Peyer's patch (tissue), 4 donors: ENCODE data around the gene PDCD1LG2.

Experiments
- POLR2A ChIP-seq, 2 donors: fragments of 450-650 bp; IDR thresholded peaks; one replicate each; pipeline ENCODE4 v1.5.1; 2017; ENCODE audit warnings: antibody characterized with exemption in 2 of 2, mild to moderate bottlenecking in 2 of 2, moderate library complexity in 2 of 2
- TF ChIP-seq, protein P1 (sequence below), 6 experiments: fragments of 450-650 bp in 4 of 6; fragments of 200-600 bp in 2 of 6; sonication (generic) in 1 of 6; IDR thresholded peaks; one replicate each; pipeline ENCODE4 v1.5.1; 2017 to 2019; ENCODE audit warnings: antibody characterized with exemption in 6 of 6, mild to moderate bottlenecking in 3 of 6, moderate library complexity in 1 of 6

DNA sequence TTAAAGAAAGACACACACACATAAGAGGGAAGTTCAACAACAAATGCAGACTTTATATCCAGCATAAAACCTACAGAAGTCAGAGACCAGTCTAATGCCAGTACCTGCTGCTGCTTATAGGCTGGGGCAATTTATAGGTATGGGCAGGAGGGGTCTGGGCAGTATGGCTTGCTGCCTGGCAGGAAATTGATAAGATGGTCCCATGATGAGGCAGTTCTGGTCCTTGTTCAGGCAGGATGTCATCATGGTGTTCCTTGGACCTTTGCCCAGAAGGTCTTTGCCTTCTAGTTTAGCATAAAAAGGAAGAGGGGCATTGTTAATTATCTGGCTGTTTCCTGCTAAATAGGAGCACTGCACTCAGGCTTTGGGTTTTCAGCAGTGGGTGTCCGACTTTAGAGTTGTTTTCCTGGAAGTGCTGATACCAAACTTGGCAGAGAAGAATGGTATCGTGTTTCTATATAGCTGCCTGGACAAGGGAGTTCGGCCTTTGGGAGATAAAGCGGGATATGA lies 10.4 kb upstream of the PDCD1LG2 start:
- TF ChIP-seq, protein P1, sequence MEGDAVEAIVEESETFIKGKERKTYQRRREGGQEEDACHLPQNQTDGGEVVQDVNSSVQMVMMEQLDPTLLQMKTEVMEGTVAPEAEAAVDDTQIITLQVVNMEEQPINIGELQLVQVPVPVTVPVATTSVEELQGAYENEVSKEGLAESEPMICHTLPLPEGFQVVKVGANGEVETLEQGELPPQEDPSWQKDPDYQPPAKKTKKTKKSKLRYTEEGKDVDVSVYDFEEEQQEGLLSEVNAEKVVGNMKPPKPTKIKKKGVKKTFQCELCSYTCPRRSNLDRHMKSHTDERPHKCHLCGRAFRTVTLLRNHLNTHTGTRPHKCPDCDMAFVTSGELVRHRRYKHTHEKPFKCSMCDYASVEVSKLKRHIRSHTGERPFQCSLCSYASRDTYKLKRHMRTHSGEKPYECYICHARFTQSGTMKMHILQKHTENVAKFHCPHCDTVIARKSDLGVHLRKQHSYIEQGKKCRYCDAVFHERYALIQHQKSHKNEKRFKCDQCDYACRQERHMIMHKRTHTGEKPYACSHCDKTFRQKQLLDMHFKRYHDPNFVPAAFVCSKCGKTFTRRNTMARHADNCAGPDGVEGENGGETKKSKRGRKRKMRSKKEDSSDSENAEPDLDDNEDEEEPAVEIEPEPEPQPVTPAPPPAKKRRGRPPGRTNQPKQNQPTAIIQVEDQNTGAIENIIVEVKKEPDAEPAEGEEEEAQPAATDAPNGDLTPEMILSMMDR (IDR thresholded peaks at IDR 0.05), result no peak
- no peak for TF ChIP-seq POLR2A (IDR thresholded peaks at IDR 0.05)
